Heart left ventricle (tissue), 16 donors: ENCODE data around the gene ASXL2. TPM values are rescaled to one million over a fixed set of nuclear protein-coding genes. Genes with fewer than 3 reads are reported as not detected.
"Not testable (repeated sequence)": the region's sequence is repeated elsewhere in the genome, so short reads cannot be mapped to it uniquely, and the experiment has no call there.

Experiments used
- ATAC-seq, 4 donors: fragments of 200-7000 bp; cut with Tn5 transposase; one replicate each; pipeline ENCODE4 v1.9.1; 2020 to 2022; ENCODE audit warnings: moderate library complexity in 4 of 4, mild to moderate bottlenecking in 3 of 4, moderate number of reproducible peaks in 1 of 4
- DNase-seq, 5 donors: peaks; one replicate each; pipeline ENCODE4 v3.0.0-alpha.2; 2020
- H3K27ac ChIP-seq, 12 donors: fragments of 200-600 bp; sonication (generic) in 4 of 12; one replicate each; pipeline versions ENCODE4 v1.5.0 to v1.8.0; 2016 to 2022; ENCODE audit warnings: mild to moderate bottlenecking in 2 of 12
- H3K27me3 ChIP-seq, 9 donors: fragments of 200-600 bp; sonication (generic) in 2 of 9; one replicate each; pipeline versions ENCODE4 v1.5.1 to v1.8.0; 2016 to 2022; ENCODE audit warnings: mild to moderate bottlenecking in 3 of 9
- H3K36me3 ChIP-seq, 9 donors: fragments of 200-600 bp; sonication (generic) in 2 of 9; one replicate each; pipeline versions ENCODE4 v1.5.0 to v1.8.0; 2018 to 2022; ENCODE audit warnings: mild to moderate bottlenecking in 2 of 9
- H3K4me1 ChIP-seq, 12 donors: fragments of 200-600 bp; sonication (generic) in 4 of 12; one replicate each; pipeline versions ENCODE4 v1.5.0 to v1.8.0; 2016 to 2022; ENCODE audit warnings: mild to moderate bottlenecking in 3 of 12
- H3K4me3 ChIP-seq, 12 donors: fragments of 200-600 bp; sonication (generic) in 4 of 12; one replicate each; pipeline versions ENCODE4 v1.5.0 to v1.8.0; 2017 to 2022; ENCODE audit warnings: mild to moderate bottlenecking in 9 of 12, moderate library complexity in 4 of 12
- H3K9me3 ChIP-seq, 12 donors: fragments of 200-600 bp; sonication (generic) in 4 of 12; one replicate each; pipeline versions ENCODE4 v1.5.0 to v1.8.0; 2016 to 2022; ENCODE audit warnings: mild to moderate bottlenecking in 1 of 12
- POLR2A ChIP-seq, 2 donors: fragments of 450-650 bp; IDR thresholded peaks; one replicate each; pipeline ENCODE4 v1.6.1; 2017; ENCODE audit warnings: antibody characterized with exemption in 2 of 2, mild to moderate bottlenecking in 2 of 2, moderate library complexity in 2 of 2
- WGBS, 4 donors: extraction: QIAGEN DNeasy Blood & Tissue Kit in 2 of 4; methylation state at CpG; one replicate each; pipeline versions ENCODE4 v1.1.5 to v1.1.7; 2013 to 2018; 5-methylcytosine and 5-hydroxymethylcytosine counted together
- intact Hi-C, 10 donors: fragments of 100-400 bp; cut with DNase I; formaldehyde crosslinking; loops; one replicate each; pipeline versions ENCODE4 v1.11.1 to v1.14.2; 2022
- polyA plus RNA-seq, 2 donors: library from polyadenylated mRNA; stranded (reverse); fragments of 200-250 nt; gene quantifications; one replicate each; pipeline ENCODE4 v1.2.3, GENCODE V29; 2013
- total RNA-seq, 9 donors: library from RNA; depleted of rRNA in 2 of 9; stranded (reverse); fragments of >200 nt in 2 of 9; fragmentation: NEBNext Ultra II Directional in 3 of 9; extraction: Animal tissue kit (Norgen Biotek cat#: 25700) in 3 of 9; gene quantifications; one replicate each; pipeline versions ENCODE4 v1.1.0 to v1.2.4, GENCODE V29; 2016 to 2023
- TF ChIP-seq, protein P1 (sequence below), 12 donors: fragments of 200-600 bp; sonication (generic) in 4 of 12; IDR thresholded peaks; one replicate each; pipeline versions ENCODE4 v1.5.0 to v1.8.0; 2018 to 2022; ENCODE audit warnings: antibody characterized with exemption in 12 of 12, mild to moderate bottlenecking in 5 of 12
- donor health status: ischemic (EF 13 %, LVEDD 7.1; RV severe dilation, severe dysfunction).
- donor health status: healthy with polysubstance abuse.
- donor health status: DM: no; HTN: yes; CAD: no.
- donor health status: DM: no; HTN: no; CAD: no.
- donor health status: ischemic (EF 25% LVEDD 6.9; RV normal size, moderate dysfunction).
- donor health status: ischemic (EF 25% LVEDD 5.7; RV mildly dilated, moderate dysfunction).
- donor health status: healthy.
- donor health status: DM: yes; HTN: yes; CAD: no.
- donor health status: ischemic (EF 35%, LVEDD 5.7; RV mildly dilated, moderate dysfunction).
- donor health status: nonischemic (EF 11% LVEDD 7.7; RV severe dilation, severe dysfunction).
- donor health status: DM: yes; HTN: yes; CAD: no.
- donor health status: PGD.
- donor health status: ischemic (EF 29% LVEDD 5.4; RV normal size, mild dysfunction).
- donor health status: nonischemic (EF 23%, LVEDD 6.1; RV moderate dilation, normal function).

The ASXL2 gene
- total and polyA plus RNA-seq, 11 donors = 1.9 to 35.3 (median 23.0) TPM

DNA sequence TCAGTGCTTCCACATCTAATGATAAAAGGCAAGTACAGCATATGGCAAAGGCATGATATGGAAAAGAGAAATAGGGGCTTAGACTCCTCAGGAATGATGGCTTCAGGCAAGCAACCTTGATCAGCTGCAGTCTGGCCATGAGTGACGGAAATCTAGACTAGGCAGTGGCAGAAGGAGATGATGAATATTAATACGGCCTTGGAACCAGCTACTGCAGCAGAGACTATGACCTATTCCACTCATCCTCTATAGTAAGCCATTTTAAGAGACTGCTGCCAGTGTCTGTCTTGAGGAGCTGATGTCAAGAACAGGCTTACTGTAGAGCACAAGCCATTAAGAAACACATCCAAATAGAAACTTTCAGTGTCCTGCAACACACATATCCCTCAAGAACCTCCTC, 23.7 kb downstream of the ASXL2 start:
- Histone ChIP-seq H3K9me3 (no peaks in the 10 kb centered on the region), H3K4me1 (peaks cover 0 to 45% (median 10%) of the 10 kb centered on the region in 12 donors), H3K36me3 (peaks cover 0 to 8% (median 0%) of the 10 kb centered on the region in 9 donors), H3K27me3 (no peaks in the 10 kb centered on the region), H3K4me3 (no peak overlapping the region), H3K27ac (no peak overlapping the region)
- ATAC-seq (no peak), DNase-seq (no peak)
- no peak for TF ChIP-seq POLR2A (IDR thresholded peaks at IDR 0.05)
- intact Hi-C loops = loop anchor here in 8 of 10 donors (5.0 to 10.0 kb wide), 6 partner anchors 98 to 293 kb away; no protein-coding TSS in a partner anchor
- WGBS, 4 donors = 90 to 97% (median 93%) methylated on average over 2 of the region's 2 CpGs

DNA sequence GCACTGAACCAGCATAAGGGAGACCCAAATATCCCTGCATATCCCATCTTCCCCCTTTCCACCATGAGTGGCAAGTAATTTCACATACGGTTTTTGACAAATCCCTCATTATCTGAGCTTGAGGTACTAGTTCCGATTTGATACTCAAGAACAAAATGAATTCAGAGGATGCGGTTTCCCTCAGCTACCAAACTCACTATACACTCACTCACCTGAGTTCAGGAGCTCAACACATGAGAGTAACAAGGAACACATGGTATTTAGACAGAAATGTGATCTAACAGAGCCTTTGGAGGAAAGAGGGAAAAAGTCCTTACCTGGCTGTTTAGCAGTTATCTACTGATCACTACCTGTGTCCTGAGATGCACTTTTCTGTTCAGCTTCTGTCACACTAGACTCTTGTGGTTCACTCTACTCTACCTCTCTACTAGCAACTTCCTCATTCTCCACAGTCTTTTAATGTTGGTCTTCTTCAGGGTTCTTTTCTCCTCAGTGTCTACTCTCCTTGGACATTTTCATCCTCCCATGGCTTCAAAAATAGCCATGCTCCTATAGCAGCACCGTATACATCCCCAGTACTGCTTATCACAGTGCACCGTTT, 25.1 kb downstream of the ASXL2 start:
- intact Hi-C loops = loop anchor here in 8 of 10 donors (5.0 to 10.0 kb wide), 6 partner anchors 99 to 294 kb away; no protein-coding TSS in a partner anchor
- peaks cover 0 to 8% (median 0%) of the 10 kb centered on the region in 9 donors for H3K36me3 ChIP-seq
- 78 to 82% (median 79%) methylated on average over 5 of the region's 5 CpGs for WGBS, 4 donors
- ATAC-seq (peak in 1 of 4 donors; percentile 25), DNase-seq (no peak)
- peaks cover 0 to 45% (median 10%) of the 10 kb centered on the region in 12 donors for H3K4me1 ChIP-seq
- TF ChIP-seq, protein P1, sequence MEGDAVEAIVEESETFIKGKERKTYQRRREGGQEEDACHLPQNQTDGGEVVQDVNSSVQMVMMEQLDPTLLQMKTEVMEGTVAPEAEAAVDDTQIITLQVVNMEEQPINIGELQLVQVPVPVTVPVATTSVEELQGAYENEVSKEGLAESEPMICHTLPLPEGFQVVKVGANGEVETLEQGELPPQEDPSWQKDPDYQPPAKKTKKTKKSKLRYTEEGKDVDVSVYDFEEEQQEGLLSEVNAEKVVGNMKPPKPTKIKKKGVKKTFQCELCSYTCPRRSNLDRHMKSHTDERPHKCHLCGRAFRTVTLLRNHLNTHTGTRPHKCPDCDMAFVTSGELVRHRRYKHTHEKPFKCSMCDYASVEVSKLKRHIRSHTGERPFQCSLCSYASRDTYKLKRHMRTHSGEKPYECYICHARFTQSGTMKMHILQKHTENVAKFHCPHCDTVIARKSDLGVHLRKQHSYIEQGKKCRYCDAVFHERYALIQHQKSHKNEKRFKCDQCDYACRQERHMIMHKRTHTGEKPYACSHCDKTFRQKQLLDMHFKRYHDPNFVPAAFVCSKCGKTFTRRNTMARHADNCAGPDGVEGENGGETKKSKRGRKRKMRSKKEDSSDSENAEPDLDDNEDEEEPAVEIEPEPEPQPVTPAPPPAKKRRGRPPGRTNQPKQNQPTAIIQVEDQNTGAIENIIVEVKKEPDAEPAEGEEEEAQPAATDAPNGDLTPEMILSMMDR (IDR thresholded peaks at IDR 0.05) = no peak
- TF ChIP-seq POLR2A (IDR thresholded peaks at IDR 0.05) = no peak
- H3K9me3 ChIP-seq = no peaks in the 10 kb centered on the region
- peak overlapping the region in 1 of 12 donors; percentile 22 for H3K27ac ChIP-seq
- no peaks in the 10 kb centered on the region for H3K27me3 ChIP-seq
- H3K4me3 ChIP-seq = no peak overlapping the region

DNA sequence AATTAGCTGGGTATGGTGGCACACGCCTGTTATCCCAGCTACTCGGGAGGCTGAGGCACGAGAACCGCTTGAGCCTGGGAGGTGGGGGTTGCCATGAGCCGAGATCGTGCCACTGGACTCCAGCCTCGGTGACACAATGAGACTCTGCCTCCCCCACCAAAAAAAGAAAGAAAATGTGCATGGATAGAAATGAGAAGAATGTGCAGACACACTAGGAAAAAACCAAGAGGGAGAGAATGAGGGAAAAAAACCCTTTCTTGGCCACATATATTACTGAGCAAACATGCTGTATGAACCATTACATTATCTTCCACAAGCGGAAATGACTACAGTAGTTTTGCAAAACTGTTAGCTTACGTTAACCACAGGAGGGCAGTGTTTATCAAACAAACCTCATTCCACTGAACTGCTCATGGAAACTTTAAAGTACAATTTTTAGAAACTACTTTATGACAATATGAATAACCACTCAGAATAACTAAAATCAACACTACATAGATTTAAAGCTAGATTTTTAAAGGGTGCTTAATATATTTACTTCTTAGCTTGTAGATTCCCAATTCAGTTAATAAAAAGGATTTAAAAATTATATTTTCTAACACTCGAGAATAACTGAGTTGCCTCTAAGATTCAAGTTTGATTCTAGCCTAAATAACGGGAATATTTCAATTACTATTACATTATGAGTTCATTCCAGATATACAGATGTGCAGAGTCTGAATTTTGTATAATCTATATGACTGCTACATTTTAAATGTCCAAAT, 26.4 kb downstream of the ASXL2 start:
- ATAC-seq (peak; percentile 73 to 93 (median 92)), DNase-seq (no peak)
- intact Hi-C loops = loop anchor here in 8 of 10 donors (5.0 to 10.0 kb wide), 6 partner anchors 100 to 295 kb away; no protein-coding TSS in a partner anchor
- Histone ChIP-seq H3K36me3 (peaks cover 0 to 8% (median 0%) of the 10 kb centered on the region in 9 donors), H3K27me3 (no peaks in the 10 kb centered on the region), H3K27ac (peak overlapping the region in 1 of 12 donors; percentile 38), H3K9me3 (no peaks in the 10 kb centered on the region), H3K4me1 (peaks cover 0 to 45% (median 8%) of the 10 kb centered on the region in 12 donors), H3K4me3 (peak overlapping the region in 1 of 12 donors; percentile 30)
- WGBS, 4 donors = 42 to 49% (median 46%) methylated on average over 11 of the region's 11 CpGs
- TF ChIP-seq, protein P1 (IDR thresholded peaks at IDR 0.05) = peak; percentile 53 to 84 (median 74)
- no peak for TF ChIP-seq POLR2A (IDR thresholded peaks at IDR 0.05)

DNA sequence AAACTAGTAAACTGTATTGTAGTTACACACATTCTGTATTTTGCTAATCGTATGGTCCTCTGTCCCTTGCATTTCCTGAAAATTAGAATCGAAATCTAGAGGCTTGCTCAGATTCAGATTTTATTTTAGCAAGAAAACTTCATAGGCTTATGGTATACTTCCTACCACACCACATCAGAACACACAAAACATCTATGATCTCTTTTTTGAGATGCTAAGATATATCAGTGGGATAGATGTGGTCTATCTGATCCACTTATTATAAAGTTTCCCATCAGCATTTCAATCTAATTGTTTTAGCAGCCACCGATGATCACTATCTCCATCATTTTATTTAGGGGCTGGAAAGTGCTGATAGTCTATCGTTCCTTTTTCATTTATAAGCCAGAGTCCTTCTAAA, 27.9 kb downstream of the ASXL2 start:
- not testable (repeated sequence) for H3K9me3 ChIP-seq, H3K4me3 ChIP-seq, H3K27me3 ChIP-seq, H3K27ac ChIP-seq, DNase-seq, H3K36me3 ChIP-seq, ATAC-seq
- intact Hi-C loops = loop anchor here in 8 of 10 donors (5.0 to 10.0 kb wide), 6 partner anchors 102 to 297 kb away; no protein-coding TSS in a partner anchor
- WGBS, 4 donors = 48 to 61% (median 51%) methylated on average over 4 of the region's 4 CpGs
- H3K4me1 ChIP-seq = peaks cover 0 to 45% (median 8%) of the 10 kb centered on the region in 12 donors

DNA sequence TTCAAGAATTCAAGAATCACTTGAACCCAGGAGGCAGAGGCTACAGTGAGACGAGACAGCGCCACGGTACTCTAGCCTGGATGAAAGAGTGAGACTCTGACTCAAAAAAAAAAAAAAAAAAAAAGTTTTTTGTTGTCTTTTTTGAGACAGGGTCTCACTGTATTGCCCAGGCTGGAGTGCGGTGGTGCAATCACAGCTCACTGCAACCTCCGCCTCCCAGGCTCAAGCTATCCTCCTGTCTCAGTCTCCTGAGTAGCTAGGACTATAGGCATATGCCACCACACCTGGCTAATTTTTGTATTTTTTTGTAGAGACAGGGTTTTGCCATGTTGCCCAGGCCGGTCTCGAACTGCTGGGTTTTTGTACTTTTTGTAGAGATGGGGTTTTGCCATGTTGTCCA, 28.9 kb downstream of the ASXL2 start:
- H3K4me3 ChIP-seq, ATAC-seq, DNase-seq, H3K9me3 ChIP-seq, intact Hi-C loops, H3K27ac ChIP-seq, H3K27me3 ChIP-seq: not testable (repeated sequence)
- 96 to 99% (median 98%) methylated on average over 7 of the region's 7 CpGs for WGBS, 4 donors
- H3K4me1 ChIP-seq = peaks cover 0 to 38% (median 6%) of the 10 kb centered on the region in 12 donors
- H3K36me3 ChIP-seq = peaks cover 0 to 18% (median 8%) of the 10 kb centered on the region in 9 donors
